ENCODE results near the gene MBD6. TPM values are rescaled to one million over a fixed set of nuclear protein-coding genes. Genes with fewer than 3 reads are reported as not detected.

MBD6 gene
- polyA plus RNA-seq, 1 donor (not counting 4 experiments of a cell fraction or from before 2014, with no cell fraction given), result 1.8 TPM

GRCh38 chr12:57487055-57487596, 35.5 kb upstream of the MBD6 start:
- Histone ChIP-seq H2AFZ (ENCODE audit: control insufficient read depth, low read length) (peak overlapping the region; percentile 70), H3K9ac (ENCODE audit: control insufficient read depth, extremely low read depth, insufficient read depth, low read length) (peak overlapping the region; percentile 94), H3K4me1 (ENCODE audit: control insufficient read depth, extremely low read depth, insufficient read depth, low read length) (peaks cover 9% of the 10 kb centered on the region), H3K36me3 (ENCODE audit: control insufficient read depth in 2 of 2, extremely low read depth in 1 of 2, insufficient read depth in 2 of 2, low read length in 2 of 2) (peaks cover 19% of the 10 kb centered on the region in 2 experiments), H3K9me1 (ENCODE audit: control insufficient read depth, extremely low read depth, insufficient read depth, low read length) (no peaks in the 10 kb centered on the region), H3K4me2 (ENCODE audit: control insufficient read depth, extremely low read depth, insufficient read depth, low read depth, low read length) (peak overlapping the region; percentile 61), H3K27me3 (ENCODE audit: control insufficient read depth, extremely low read depth, insufficient read depth, low read length) (no peaks in the 10 kb centered on the region), H3K4me3 (ENCODE audit: control insufficient read depth in 2 of 3, extremely low read depth in 1 of 3, insufficient read depth in 2 of 3, low read depth in 1 of 3, low read length in 3 of 3) (no peak overlapping the region), H3K79me2 (ENCODE audit: control insufficient read depth, insufficient read depth, low read length) (peaks cover 26% of the 10 kb centered on the region), H3K9me3 (ENCODE audit: control insufficient read depth, low read depth, low read length) (no peaks in the 10 kb centered on the region), H4K20me1 (ENCODE audit: control insufficient read depth, extremely low read depth, insufficient read depth, low read length) (no peaks in the 10 kb centered on the region), H3K27ac (ENCODE audit: control insufficient read depth, insufficient read depth, low read length) (no peak overlapping the region)
- dilution Hi-C loops (cut with MboI; ENCODE audit: extremely low pct_ligation_motif_present, low sequenced_read_pairs), result no loop called here
- FAIRE-seq (no peak), DNase-seq (ENCODE audit: low read depth, low spot score) (no peak)
- TF ChIP-seq, protein P1, sequence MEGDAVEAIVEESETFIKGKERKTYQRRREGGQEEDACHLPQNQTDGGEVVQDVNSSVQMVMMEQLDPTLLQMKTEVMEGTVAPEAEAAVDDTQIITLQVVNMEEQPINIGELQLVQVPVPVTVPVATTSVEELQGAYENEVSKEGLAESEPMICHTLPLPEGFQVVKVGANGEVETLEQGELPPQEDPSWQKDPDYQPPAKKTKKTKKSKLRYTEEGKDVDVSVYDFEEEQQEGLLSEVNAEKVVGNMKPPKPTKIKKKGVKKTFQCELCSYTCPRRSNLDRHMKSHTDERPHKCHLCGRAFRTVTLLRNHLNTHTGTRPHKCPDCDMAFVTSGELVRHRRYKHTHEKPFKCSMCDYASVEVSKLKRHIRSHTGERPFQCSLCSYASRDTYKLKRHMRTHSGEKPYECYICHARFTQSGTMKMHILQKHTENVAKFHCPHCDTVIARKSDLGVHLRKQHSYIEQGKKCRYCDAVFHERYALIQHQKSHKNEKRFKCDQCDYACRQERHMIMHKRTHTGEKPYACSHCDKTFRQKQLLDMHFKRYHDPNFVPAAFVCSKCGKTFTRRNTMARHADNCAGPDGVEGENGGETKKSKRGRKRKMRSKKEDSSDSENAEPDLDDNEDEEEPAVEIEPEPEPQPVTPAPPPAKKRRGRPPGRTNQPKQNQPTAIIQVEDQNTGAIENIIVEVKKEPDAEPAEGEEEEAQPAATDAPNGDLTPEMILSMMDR (optimal IDR thresholded peaks at IDR 0.05 in 1 of 3, IDR thresholded peaks at IDR 0.05 in 1 of 3, conservative IDR thresholded peaks at IDR 0.05 in 1 of 3; ENCODE audit: extremely low read depth in 1 of 3, insufficient read depth in 2 of 3, low read length in 3 of 3), result no peak
- TF ChIP-seq EZH2 (IDR thresholded peaks at IDR 0.05; ENCODE audit: low read length), result no peak

GRCh38 chr12:57487597-57488401, 34.8 kb upstream of the MBD6 start, which contains the start of gene MARS1:
Gene MARS1, plus strand, starts transcription at chr12:57488068. Its CDS starts 23 bp downstream, at chr12:57488091.
- TF ChIP-seq, protein P1 (optimal IDR thresholded peaks at IDR 0.05 in 1 of 3, IDR thresholded peaks at IDR 0.05 in 1 of 3, conservative IDR thresholded peaks at IDR 0.05 in 1 of 3; ENCODE audit: extremely low read depth in 1 of 3, insufficient read depth in 2 of 3, low read length in 3 of 3), result no peak
- no peak for TF ChIP-seq EZH2 (IDR thresholded peaks at IDR 0.05; ENCODE audit: low read length)
- dilution Hi-C loops (cut with MboI; ENCODE audit: extremely low pct_ligation_motif_present, low sequenced_read_pairs), result no loop called here
- FAIRE-seq (peak; percentile 64), DNase-seq (ENCODE audit: low read depth, low spot score) (peak; percentile 84)
- no peaks in the 10 kb centered on the region for H3K9me3 ChIP-seq (ENCODE audit: control insufficient read depth, low read depth, low read length)
- peak within 1 kb of the TSS; percentile 87 for H3K27ac ChIP-seq (ENCODE audit: control insufficient read depth, insufficient read depth, low read length)
- no peaks in the 10 kb centered on the region for H3K27me3 ChIP-seq (ENCODE audit: control insufficient read depth, extremely low read depth, insufficient read depth, low read length)
- peaks cover 27% of the 10 kb centered on the region for H3K79me2 ChIP-seq (ENCODE audit: control insufficient read depth, insufficient read depth, low read length)
- H3K9ac ChIP-seq (ENCODE audit: control insufficient read depth, extremely low read depth, insufficient read depth, low read length), result peak within 1 kb of the TSS; percentile 94
- peaks cover 9% of the 10 kb centered on the region for H3K4me1 ChIP-seq (ENCODE audit: control insufficient read depth, extremely low read depth, insufficient read depth, low read length)
- H2AFZ ChIP-seq (ENCODE audit: control insufficient read depth, low read length), result peak within 1 kb of the TSS; percentile 87
- H3K9me1 ChIP-seq (ENCODE audit: control insufficient read depth, extremely low read depth, insufficient read depth, low read length), result no peaks in the 10 kb centered on the region
- peaks cover 21 to 22% of the 10 kb centered on the region in 2 experiments for H3K36me3 ChIP-seq (ENCODE audit: control insufficient read depth in 2 of 2, extremely low read depth in 1 of 2, insufficient read depth in 2 of 2, low read length in 2 of 2)
- no peaks in the 10 kb centered on the region for H4K20me1 ChIP-seq (ENCODE audit: control insufficient read depth, extremely low read depth, insufficient read depth, low read length)
- H3K4me2 ChIP-seq (ENCODE audit: control insufficient read depth, extremely low read depth, insufficient read depth, low read depth, low read length), result peak within 1 kb of the TSS; percentile 85
- peak within 1 kb of the TSS; percentile 81 to 99 (median 96) for H3K4me3 ChIP-seq (ENCODE audit: control insufficient read depth in 2 of 3, extremely low read depth in 1 of 3, insufficient read depth in 2 of 3, low read depth in 1 of 3, low read length in 3 of 3)

Data from keratinocyte (primary cell).